Measurements from ENCODE around the gene RAB36.

GRCh38 chr22:23163665-23164064, 18.4 kb downstream of the RAB36 start:
- TF ChIP-seq, protein P1, sequence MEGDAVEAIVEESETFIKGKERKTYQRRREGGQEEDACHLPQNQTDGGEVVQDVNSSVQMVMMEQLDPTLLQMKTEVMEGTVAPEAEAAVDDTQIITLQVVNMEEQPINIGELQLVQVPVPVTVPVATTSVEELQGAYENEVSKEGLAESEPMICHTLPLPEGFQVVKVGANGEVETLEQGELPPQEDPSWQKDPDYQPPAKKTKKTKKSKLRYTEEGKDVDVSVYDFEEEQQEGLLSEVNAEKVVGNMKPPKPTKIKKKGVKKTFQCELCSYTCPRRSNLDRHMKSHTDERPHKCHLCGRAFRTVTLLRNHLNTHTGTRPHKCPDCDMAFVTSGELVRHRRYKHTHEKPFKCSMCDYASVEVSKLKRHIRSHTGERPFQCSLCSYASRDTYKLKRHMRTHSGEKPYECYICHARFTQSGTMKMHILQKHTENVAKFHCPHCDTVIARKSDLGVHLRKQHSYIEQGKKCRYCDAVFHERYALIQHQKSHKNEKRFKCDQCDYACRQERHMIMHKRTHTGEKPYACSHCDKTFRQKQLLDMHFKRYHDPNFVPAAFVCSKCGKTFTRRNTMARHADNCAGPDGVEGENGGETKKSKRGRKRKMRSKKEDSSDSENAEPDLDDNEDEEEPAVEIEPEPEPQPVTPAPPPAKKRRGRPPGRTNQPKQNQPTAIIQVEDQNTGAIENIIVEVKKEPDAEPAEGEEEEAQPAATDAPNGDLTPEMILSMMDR (conservative IDR thresholded peaks at IDR 0.05; ENCODE audit: low read length), result no peak
- no peak for TF ChIP-seq EZH2phosphoT487 (IDR thresholded peaks at IDR 0.05; ENCODE audit: borderline replicate concordance, low read depth, low read length)
